RWPE2 (cell line): ENCODE data around the gene CKMT2.
A peak's percentile ranks its signal among the peaks of the same experiment; 100 is the strongest.

Experiments
- ATAC-seq: fragments of 200-7000 bp; cut with Tn5 transposase; 3 replicates; pipeline ENCODE4 v1.9.1; 2021; ENCODE audit warnings: low read depth
- DNase-seq: peaks from one replicate; pipeline ENCODE4 v3.0.0-alpha.2; 2020; ENCODE audit warnings: low spot score
- H3K27ac ChIP-seq: fragments of 450-650 bp; 2 replicates; pipeline ENCODE4 v1.5.1; 2017; ENCODE audit warnings: mild to moderate bottlenecking; ENCODE audit not compliant: poor library complexity, severe bottlenecking
- H3K27me3 ChIP-seq: fragments of 250-450 bp; sonication (Bioruptor Pico); 2 replicates; pipeline ENCODE4 v1.5.1; 2021; ENCODE audit warnings: mild to moderate bottlenecking, moderate library complexity; ENCODE audit not compliant: insufficient read depth, poor library complexity, severe bottlenecking
- H3K36me3 ChIP-seq: fragments of 250-450 bp; sonication (Bioruptor Pico); 2 replicates; pipeline ENCODE4 v1.5.1; 2020; ENCODE audit warnings: low read depth, mild to moderate bottlenecking, moderate library complexity
- H3K4me1 ChIP-seq: fragments of 250-450 bp; sonication (Bioruptor Pico); 2 replicates; pipeline ENCODE4 v1.5.1; 2021; ENCODE audit warnings: mild to moderate bottlenecking, moderate library complexity; ENCODE audit not compliant: insufficient read depth, poor library complexity, severe bottlenecking
- H3K4me3 ChIP-seq: fragments of 250-450 bp; sonication (Bioruptor Pico); 2 replicates; pipeline ENCODE4 v1.5.1; 2021; ENCODE audit warnings: mild to moderate bottlenecking, moderate library complexity; ENCODE audit not compliant: severe bottlenecking
- H3K9me3 ChIP-seq: fragments of 250-450 bp; sonication (Bioruptor Pico); 2 replicates; pipeline ENCODE4 v1.5.1; 2021; ENCODE audit warnings: mild to moderate bottlenecking, moderate library complexity; ENCODE audit not compliant: severe bottlenecking
- TF ChIP-seq, protein P1 (sequence below): fragments of 450-650 bp; IDR thresholded peaks from one replicate; pipeline ENCODE4 v1.5.1; 2017; ENCODE audit warnings: mild to moderate bottlenecking, moderate library complexity; ENCODE audit not compliant: poor library complexity, severe bottlenecking

CKMT2 gene

DNA sequence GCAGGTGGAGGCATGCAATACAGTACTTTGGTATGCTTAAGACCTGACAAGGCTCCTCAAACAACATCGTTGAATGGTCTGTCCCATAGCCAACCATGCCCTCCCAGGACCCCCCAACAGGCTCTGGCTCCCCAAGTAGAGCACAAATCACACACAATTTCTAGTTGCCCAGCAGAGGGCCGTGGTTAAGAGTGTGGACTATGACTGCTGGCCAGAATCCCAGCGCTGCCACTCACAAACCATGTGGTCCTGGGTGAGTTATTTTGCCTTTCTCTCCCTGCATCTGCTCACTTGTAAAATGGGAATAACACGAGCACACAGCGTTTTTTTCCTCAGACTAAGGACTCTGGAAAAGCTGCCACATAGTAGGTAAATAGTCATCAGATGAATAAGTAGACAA is 6.5 kb downstream of the CKMT2 start:
- no peak for DNase-seq
- Histone ChIP-seq H3K4me1 (no peaks in the 10 kb centered on the region), H3K27ac (no peak overlapping the region), H3K27me3 (no peaks in the 10 kb centered on the region), H3K9me3 (no peaks in the 10 kb centered on the region), H3K4me3 (no peak overlapping the region), H3K36me3 (no peaks in the 10 kb centered on the region)
- TF ChIP-seq, protein P1, sequence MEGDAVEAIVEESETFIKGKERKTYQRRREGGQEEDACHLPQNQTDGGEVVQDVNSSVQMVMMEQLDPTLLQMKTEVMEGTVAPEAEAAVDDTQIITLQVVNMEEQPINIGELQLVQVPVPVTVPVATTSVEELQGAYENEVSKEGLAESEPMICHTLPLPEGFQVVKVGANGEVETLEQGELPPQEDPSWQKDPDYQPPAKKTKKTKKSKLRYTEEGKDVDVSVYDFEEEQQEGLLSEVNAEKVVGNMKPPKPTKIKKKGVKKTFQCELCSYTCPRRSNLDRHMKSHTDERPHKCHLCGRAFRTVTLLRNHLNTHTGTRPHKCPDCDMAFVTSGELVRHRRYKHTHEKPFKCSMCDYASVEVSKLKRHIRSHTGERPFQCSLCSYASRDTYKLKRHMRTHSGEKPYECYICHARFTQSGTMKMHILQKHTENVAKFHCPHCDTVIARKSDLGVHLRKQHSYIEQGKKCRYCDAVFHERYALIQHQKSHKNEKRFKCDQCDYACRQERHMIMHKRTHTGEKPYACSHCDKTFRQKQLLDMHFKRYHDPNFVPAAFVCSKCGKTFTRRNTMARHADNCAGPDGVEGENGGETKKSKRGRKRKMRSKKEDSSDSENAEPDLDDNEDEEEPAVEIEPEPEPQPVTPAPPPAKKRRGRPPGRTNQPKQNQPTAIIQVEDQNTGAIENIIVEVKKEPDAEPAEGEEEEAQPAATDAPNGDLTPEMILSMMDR, result no peak
- ATAC-seq, result peak; percentile 24; the same call in 2 of the 3 replicates

DNA sequence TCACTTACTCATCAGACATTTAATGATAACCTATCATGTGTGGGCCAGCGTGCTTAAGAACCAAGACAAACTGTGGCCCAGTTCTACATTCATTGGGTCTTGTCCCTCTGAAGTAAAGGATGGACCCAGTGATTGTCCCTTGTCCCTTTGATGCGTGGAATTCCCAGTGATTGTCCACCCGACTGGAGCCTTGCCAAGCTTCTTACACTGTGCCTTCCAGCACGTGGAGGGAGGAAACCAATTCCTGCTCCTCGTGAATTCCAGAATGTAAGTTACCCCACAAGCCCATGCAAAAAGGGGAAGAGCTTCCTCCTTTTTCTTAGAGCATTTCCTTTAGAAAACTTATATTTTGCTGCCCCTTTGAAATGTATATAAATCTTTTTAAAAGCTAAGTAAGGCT is 7.9 kb downstream of the CKMT2 start:
- TF ChIP-seq, protein P1, result no peak
- H3K4me1 ChIP-seq, result no peaks in the 10 kb centered on the region
- no peaks in the 10 kb centered on the region for H3K9me3 ChIP-seq
- ATAC-seq, result no peak
- no peaks in the 10 kb centered on the region for H3K36me3 ChIP-seq
- no peak overlapping the region for H3K27ac ChIP-seq
- H3K4me3 ChIP-seq, result no peak overlapping the region
- H3K27me3 ChIP-seq, result no peaks in the 10 kb centered on the region
- DNase-seq, result no peak

DNA sequence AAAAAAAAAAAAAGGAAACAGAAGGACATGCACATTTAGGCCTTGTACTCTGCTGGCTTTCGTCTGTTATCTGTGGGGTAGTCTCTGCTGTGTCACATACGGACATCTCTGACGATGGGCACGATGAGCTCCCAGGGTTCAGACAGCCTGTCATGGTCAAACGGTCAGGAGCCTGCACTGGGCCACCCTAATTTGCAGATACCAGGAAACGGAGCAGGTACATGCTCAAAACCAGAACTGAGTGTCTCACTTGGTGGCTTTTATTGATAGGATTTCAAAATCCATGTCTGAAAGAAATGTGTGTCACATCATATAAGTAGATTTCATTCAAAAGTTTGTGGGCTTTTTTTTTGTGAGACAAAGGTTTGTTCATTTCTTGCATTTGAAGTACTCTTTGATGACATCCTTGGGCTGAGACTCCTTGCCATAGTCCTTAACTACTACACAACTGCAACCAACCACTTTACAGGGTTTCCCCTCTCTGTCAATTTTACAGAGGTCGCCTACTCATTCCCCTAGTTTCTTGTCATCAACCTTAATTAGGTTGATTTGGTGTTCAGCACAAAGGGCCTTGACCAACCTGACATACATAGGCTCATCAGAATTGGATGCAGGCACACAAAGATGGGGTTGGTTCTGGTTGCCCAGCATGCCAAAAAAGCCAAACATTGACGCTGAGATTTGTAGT is 9.0 kb downstream of the CKMT2 start:
- Histone ChIP-seq H3K27ac (no peak overlapping the region), H3K9me3 (no peaks in the 10 kb centered on the region), H3K36me3 (no peaks in the 10 kb centered on the region), H3K4me1 (no peaks in the 10 kb centered on the region), H3K27me3 (no peaks in the 10 kb centered on the region), H3K4me3 (no peak overlapping the region)
- DNase-seq (no peak), ATAC-seq (no peak)
- TF ChIP-seq, protein P1, result no peak

DNA sequence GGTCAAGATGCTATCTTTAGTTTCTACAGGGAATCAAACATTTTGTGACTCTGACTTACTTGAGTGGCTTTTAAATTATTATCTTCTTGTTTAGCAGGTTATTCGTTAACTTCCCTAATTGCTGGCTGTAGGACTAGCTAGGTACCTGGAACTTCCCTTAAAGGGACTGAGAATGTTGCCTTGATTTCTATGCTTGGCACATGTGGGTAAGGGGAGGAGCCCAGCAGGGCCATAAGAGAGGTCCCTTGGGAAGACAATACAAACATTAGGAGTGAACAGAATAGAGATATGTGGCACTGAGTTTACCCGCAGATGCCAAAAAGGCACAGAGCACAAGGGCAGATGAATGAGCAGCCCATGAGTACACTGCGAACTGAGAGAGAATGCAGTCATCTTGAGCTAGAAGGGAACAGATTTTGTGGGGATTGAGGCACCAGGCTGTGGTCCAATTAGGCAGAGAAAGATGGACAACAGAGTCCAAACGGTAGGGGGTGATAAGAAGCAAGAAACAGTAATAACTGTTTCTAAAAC is 9.8 kb downstream of the CKMT2 start:
- TF ChIP-seq, protein P1, result no peak
- H3K36me3 ChIP-seq, result no peaks in the 10 kb centered on the region
- H3K4me3 ChIP-seq, result no peak overlapping the region
- DNase-seq (no peak), ATAC-seq (no peak)
- H3K27me3 ChIP-seq, result no peaks in the 10 kb centered on the region
- no peaks in the 10 kb centered on the region for H3K9me3 ChIP-seq
- peaks cover 8% of the 10 kb centered on the region for H3K4me1 ChIP-seq
- no peak overlapping the region for H3K27ac ChIP-seq

DNA sequence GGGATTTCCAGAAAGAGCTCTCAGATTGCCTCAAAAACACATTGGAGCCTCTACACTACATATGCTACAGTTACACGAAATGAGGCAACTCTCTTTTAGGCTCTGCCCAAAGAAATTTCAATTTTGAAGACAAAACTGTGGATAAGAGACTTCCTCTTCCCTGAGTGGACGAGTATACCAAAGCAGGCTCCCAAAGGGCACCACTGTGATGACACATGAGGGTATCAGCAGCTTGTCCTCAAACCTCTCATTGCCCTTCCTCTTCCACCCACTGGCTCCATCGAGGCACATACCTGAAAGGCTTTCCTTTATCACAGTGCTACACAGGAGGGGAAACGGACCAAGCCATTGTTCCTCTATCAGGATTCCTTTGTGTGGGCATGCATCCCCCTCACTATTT is 11.3 kb downstream of the CKMT2 start:
- Histone ChIP-seq H3K27ac (no peak overlapping the region), H3K36me3 (no peaks in the 10 kb centered on the region), H3K4me1 (peaks cover 9% of the 10 kb centered on the region), H3K4me3 (no peak overlapping the region), H3K27me3 (no peaks in the 10 kb centered on the region), H3K9me3 (no peaks in the 10 kb centered on the region)
- ATAC-seq (no peak), DNase-seq (no peak)
- TF ChIP-seq, protein P1, result no peak
